ENCODE results near the gene SMC4. TPM values are rescaled to one million over a fixed set of nuclear protein-coding genes. Genes with fewer than 3 reads are reported as not detected.

The SMC4 gene
- total and polyA plus RNA-seq, 2 of the 8 experiments (the other 6 are each of a cell fraction or from before 2014, with no cell fraction given): 26.6 to 118 TPM

- H4K8ac ChIP-seq (ENCODE audit: extremely low read depth, insufficient read depth, low read length): no peak overlapping the region
- H3K79me1 ChIP-seq (ENCODE audit: low read depth, low read length): no peaks in the 10 kb centered on the region
- H3K14ac ChIP-seq (ENCODE audit: insufficient read length): no peak overlapping the region
- no peak overlapping the region for H3K4ac ChIP-seq (replicated peaks; ENCODE audit: insufficient read length, low read depth, low read length)
- no peak overlapping the region for H3K18ac ChIP-seq (ENCODE audit: extremely low read depth, low read length)
- no peaks in the 10 kb centered on the region for H3K27me3 ChIP-seq (replicated peaks in 1 of 4; ENCODE audit: control insufficient read depth in 3 of 4, extremely low read depth in 1 of 4, insufficient read depth in 3 of 4, low read length in 3 of 4)
- H2BK12ac ChIP-seq (ENCODE audit: low read depth, low read length): no peak overlapping the region
- H2AK5ac ChIP-seq (ENCODE audit: low read depth, low read length): no peak overlapping the region
- no peak overlapping the region for H3K4me2 ChIP-seq (ENCODE audit: insufficient read depth in 1 of 2, low read depth in 2 of 2, low read length in 2 of 2)
- no peak for FAIRE-seq
- H3K23ac ChIP-seq (ENCODE audit: insufficient read length): no peak overlapping the region
- H4K5ac ChIP-seq (ENCODE audit: insufficient read length, low read depth, low read length): no peak overlapping the region
- H2BK120ac ChIP-seq (replicated peaks; ENCODE audit: low read depth, low read length): no peak overlapping the region
- DNase-seq (ENCODE audit: low read depth in 1 of 2, low spot score in 2 of 2): no peak
- no peak overlapping the region for H4K91ac ChIP-seq (replicated peaks; ENCODE audit: insufficient read length, low read length)
- H4K20me1 ChIP-seq (replicated peaks in 1 of 2; ENCODE audit: control insufficient read depth in 1 of 2, insufficient read depth in 2 of 2, low read length in 2 of 2): no peaks in the 10 kb centered on the region
- no peaks in the 10 kb centered on the region for H3K4me1 ChIP-seq (replicated peaks in 1 of 4; ENCODE audit: control insufficient read depth in 3 of 4, insufficient read depth in 4 of 4, low read length in 3 of 4)
- H3K79me2 ChIP-seq (ENCODE audit: control insufficient read depth in 1 of 2, insufficient read depth in 2 of 2, low read length in 2 of 2): no peaks in the 10 kb centered on the region
- H3K27ac ChIP-seq (ENCODE audit: low read depth, low read length): no peak overlapping the region
- TF ChIP-seq CTBP2 (IDR thresholded peaks at IDR 0.05; ENCODE audit: borderline replicate concordance, insufficient read depth, insufficient read length, low read length) (no peak), SIRT6 (IDR thresholded peaks at IDR 0.05; ENCODE audit: low read length) (no peak), ASH2L (IDR thresholded peaks at IDR 0.05; ENCODE audit: low read length) (no peak), GABPA (IDR thresholded peaks at IDR 0.05; ENCODE audit: borderline replicate concordance, insufficient read depth, low read length) (no peak), BRCA1 (IDR thresholded peaks at IDR 0.05; ENCODE audit: low read depth, low read length) (no peak), KDM5A (IDR thresholded peaks at IDR 0.05; ENCODE audit: low read length) (no peak), POLR2AphosphoS5 (IDR thresholded peaks at IDR 0.05; ENCODE audit: low read depth, low read length) (no peak), JUN (IDR thresholded peaks at IDR 0.05; ENCODE audit: low read depth, low read length) (no peak), CHD1 (IDR thresholded peaks at IDR 0.05; ENCODE audit: low read depth, low read length) (no peak), SUZ12 (IDR thresholded peaks at IDR 0.05; ENCODE audit: low read length) (no peak)
- H2AFZ ChIP-seq (ENCODE audit: low read length): no peak overlapping the region
- H2BK20ac ChIP-seq (ENCODE audit: low read length): no peak overlapping the region
- no peaks in the 10 kb centered on the region for H3K23me2 ChIP-seq (ENCODE audit: low read depth, low read length)
- H3K4me3 ChIP-seq (ENCODE audit: extremely low read depth in 1 of 4, insufficient read depth in 2 of 4, low read depth in 3 of 4, low read length in 4 of 4): no peak overlapping the region
- no peak overlapping the region for H2BK5ac ChIP-seq (ENCODE audit: low read depth, low read length)
- WGBS, 2 experiments (ENCODE audit: extremely low coverage in 1 of 2, insufficient coverage in 1 of 2, insufficient read length in 1 of 2, insufficient replicate concordance in 2 of 2, low coverage in 1 of 2, low lambda C conversion rate in 2 of 2, missing lambda C conversion rate in 1 of 2): 76% methylated on average over 2 of the region's 2 CpGs; no CpG with 5 or more reads in 1 of the 2 experiments
- CTCF ChIA-PET (ENCODE audit: partially characterized antibody): interaction anchor here (0.8 to 1.6 kb wide), 3 partner anchors 10 to 22 kb away, joined by 3 to 8 read pairs (median 4); partner anchors contain the start of gene TRIM59
- no peak overlapping the region for H2BK15ac ChIP-seq (ENCODE audit: low read length)
- no peak overlapping the region for H3K56ac ChIP-seq (replicated peaks; ENCODE audit: insufficient read length, low read depth, low read length)
- POLR2A ChIA-PET (ENCODE audit: partially characterized antibody): interaction anchor here (1.1 kb wide), 1 partner anchor 23 kb away, joined by 4 read pairs; the partner anchor contains the start of gene TRIM59
- H3K36me3 ChIP-seq (ENCODE audit: control insufficient read depth in 2 of 4, insufficient read depth in 4 of 4, low read length in 3 of 4): no peaks in the 10 kb centered on the region; a peak in 1 of 8 replicates
- H3K9ac ChIP-seq (replicated peaks in 1 of 4; ENCODE audit: extremely low read depth in 1 of 4, low read depth in 3 of 4, low read length in 3 of 4): no peak overlapping the region
- H3K9me3 ChIP-seq (ENCODE audit: insufficient read depth in 2 of 2, low read depth in 1 of 2, low read length in 1 of 2): peaks cover 19 to 21% of the 10 kb centered on the region in 2 experiments
Measured at GRCh38 chr3:160472344-160472743, 72.9 kb downstream of the SMC4 start.
